ENCODE measurements around the gene ARRDC5. TPM values are rescaled to one million over a fixed set of nuclear protein-coding genes. Genes with fewer than 3 reads are reported as not detected.

ARRDC5 gene
- total and polyA plus RNA-seq, 12 donors, result 0.06 to 1.1 (median 0.24) TPM; not detected in 2

DNA sequence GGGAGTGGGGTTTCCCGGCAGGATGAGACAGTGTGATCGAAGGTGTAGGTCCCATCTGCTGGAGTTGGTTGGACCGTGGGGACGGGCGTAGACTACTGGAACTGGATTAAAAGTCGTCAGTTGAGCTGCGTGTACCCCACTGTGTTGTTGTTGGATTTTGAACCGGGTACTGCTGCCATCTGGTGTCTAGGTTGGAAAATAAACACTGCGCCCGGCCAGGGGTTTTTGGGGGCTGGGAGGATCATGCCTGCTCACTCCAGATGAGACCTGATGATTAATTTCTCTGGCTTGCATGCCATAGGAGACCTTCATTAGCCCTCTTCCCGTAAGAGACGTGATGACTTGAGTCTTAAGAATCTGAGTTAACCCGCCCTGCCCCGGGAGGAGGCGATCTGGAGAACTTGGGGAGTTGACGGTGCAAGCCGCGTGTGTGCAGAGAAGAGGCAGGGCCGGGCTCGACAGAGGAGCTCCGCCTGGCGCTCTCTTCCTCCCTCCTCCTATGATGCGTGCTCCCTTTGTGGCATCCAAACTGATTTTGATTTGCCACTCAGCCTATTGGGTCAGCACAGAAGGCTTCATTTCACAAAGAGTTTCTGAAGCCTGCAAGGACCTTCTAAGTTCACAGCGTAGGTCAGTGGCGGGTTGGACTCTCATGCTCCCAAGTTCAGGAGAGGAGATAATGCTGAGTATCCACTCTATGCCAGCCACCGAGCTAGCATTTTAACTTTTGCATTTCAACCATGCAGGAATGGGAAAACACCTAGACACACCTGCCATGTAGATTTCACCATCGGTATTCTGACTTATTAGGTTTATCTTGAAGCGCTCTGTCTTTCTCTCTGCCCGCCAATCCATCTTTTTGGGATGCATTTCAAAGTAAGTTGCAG, 9.3 kb upstream of the ARRDC5 start:
- TF ChIP-seq CTCF (IDR thresholded peaks at IDR 0.05) (peak; percentile 48 to 79 (median 68)), POLR2A (IDR thresholded peaks at IDR 0.05) (peak in 1 of 2 donors; percentile 9)
- peaks cover 12 to 23% of the 10 kb centered on the region in 2 donors for H3K4me1 ChIP-seq (replicated peaks in 1 of 2)
- DNase-seq, result peak; percentile 44 to 82 (median 77)
- H3K27ac ChIP-seq, result peak overlapping the region in 2 of 5 donors; percentile 4 to 65
- H3K36me3 ChIP-seq (replicated peaks in 1 of 2), result no peaks in the 10 kb centered on the region
- peaks cover 10% of the 10 kb centered on the region for H3K27me3 ChIP-seq
- intact Hi-C loops (cut with DNase I), result loop anchor here (2.0 to 5.0 kb wide), 5 partner anchors 39 to 120 kb away; no protein-coding TSS in a partner anchor
- no peaks in the 10 kb centered on the region for H3K9me3 ChIP-seq (replicated peaks in 1 of 3)
- peak overlapping the region in 1 of 4 donors; percentile 22 for H3K4me3 ChIP-seq
- 20 to 33% (median 22%) methylated on average over 22 to 29 of the region's 29 CpGs for WGBS, 4 donors

- DNase-seq, result no peak
- intact Hi-C loops (cut with DNase I), result loop anchor here (2.0 to 5.0 kb wide), 5 partner anchors 39 to 121 kb away; no protein-coding TSS in a partner anchor
- Histone ChIP-seq H3K36me3 (replicated peaks in 1 of 2) (no peaks in the 10 kb centered on the region), H3K4me1 (replicated peaks in 1 of 2) (peaks cover 12 to 23% of the 10 kb centered on the region in 2 donors), H3K27me3 (peaks cover 10% of the 10 kb centered on the region), H3K4me3 (peak overlapping the region in 1 of 4 donors; percentile 22), H3K9me3 (replicated peaks in 1 of 3) (no peaks in the 10 kb centered on the region), H3K27ac (peak overlapping the region in 2 of 5 donors; percentile 4 to 65)
- no peak for TF ChIP-seq CTCF (IDR thresholded peaks at IDR 0.05)
- no peak for TF ChIP-seq POLR2A (IDR thresholded peaks at IDR 0.05)
- 59 to 64% (median 61%) methylated on average over 9 to 15 of the region's 15 CpGs for WGBS, 4 donors
Observed at GRCh38 chr19:4911314-4911713, 8.6 kb upstream of the ARRDC5 start.

- Histone ChIP-seq H3K9me3 (replicated peaks in 1 of 3) (no peaks in the 10 kb centered on the region), H3K4me3 (peak overlapping the region in 2 of 4 donors; percentile 35 to 98), H3K4me1 (replicated peaks in 1 of 2) (peaks cover 12 to 23% of the 10 kb centered on the region in 2 donors), H3K27me3 (peaks cover 10% of the 10 kb centered on the region), H3K36me3 (replicated peaks in 1 of 2) (no peaks in the 10 kb centered on the region), H3K27ac (no peak overlapping the region)
- 37 to 51% (median 44%) methylated on average over 15 to 23 of the region's 23 CpGs for WGBS, 4 donors
- TF ChIP-seq POLR2A (IDR thresholded peaks at IDR 0.05), result no peak
- no peak for TF ChIP-seq CTCF (IDR thresholded peaks at IDR 0.05)
- intact Hi-C loops (cut with DNase I), result loop anchor here (2.0 to 5.0 kb wide), 5 partner anchors 38 to 122 kb away; no protein-coding TSS in a partner anchor
- peak in 2 of 7 donors; percentile 23 to 24 for DNase-seq
Observed at GRCh38 chr19:4910594-4911281, 8.0 kb upstream of the ARRDC5 start.

Data from adrenal gland (tissue), 12 donors.